B cell (primary cell): ENCODE results near the gene ASB4. TPM values are rescaled to one million over a fixed set of nuclear protein-coding genes. Genes with fewer than 3 reads are reported as not detected.

ENCODE experiments used
- ATAC-seq: fragments of 200-7000 bp; cut with Tn5 transposase; one replicate; pipeline ENCODE4 v1.10.0; 2021; ENCODE audit warnings: low read depth, mild to moderate bottlenecking, moderate number of reproducible peaks, moderate library complexity
- CTCF ChIA-PET: fragments of 350-600 bp; sonication (Branson Sonifier 250); formaldehyde crosslinking; loops from one replicate; lab custom pipeline; 2021; ENCODE audit warnings: antibody characterized with exemption, inconsistent platforms; lab: Charles Lee
- POLR2A ChIA-PET: fragments of 350-600 bp; sonication (Branson Sonifier 250); formaldehyde crosslinking; loops from one replicate; lab custom pipeline; 2021; ENCODE audit warnings: antibody characterized with exemption; lab: Charles Lee
- DNase-seq: peaks from one replicate; pipeline ENCODE4 v3.0.0; 2013
- H2AFZ ChIP-seq: 2 replicates; pipeline ENCODE4 v1.6.1; 2012; ENCODE audit warnings: mild to moderate bottlenecking, low read depth, low read length; ENCODE audit not compliant: insufficient read depth, poor library complexity, severe bottlenecking
- H3K27ac ChIP-seq, 2 donors: 1 replicate in 1 of 2; 2 replicates in 1 of 2; pipeline ENCODE4 v1.5.1; 2012 to 2013; ENCODE audit warnings: low read length in 2 of 2, mild to moderate bottlenecking in 2 of 2, moderate library complexity in 1 of 2
- H3K27me3 ChIP-seq, 4 experiments: fragments of 200-600 bp in 1 of 4; sonication (generic) in 1 of 4; replicated peaks in 1 of 4; 1 replicate in 2 of 4; 2 replicates in 2 of 4; pipeline versions ENCODE4 v1.6.1 to v1.7.0; 2013 to 2016; ENCODE audit warnings: low read length in 3 of 4, mild to moderate bottlenecking in 2 of 4, mixed read lengths in 1 of 4, moderate library complexity in 1 of 4; ENCODE audit not compliant: insufficient read depth in 4 of 4, control insufficient read depth in 3 of 4; ENCODE audit errors: control extremely low read depth in 1 of 4
- H3K36me3 ChIP-seq, 2 experiments: replicated peaks in 1 of 2; 1 replicate in 1 of 2; 2 replicates in 1 of 2; pipeline versions ENCODE4 v1.6.1 to v1.7.1; 2013; ENCODE audit warnings: low read length in 1 of 2; ENCODE audit not compliant: insufficient read depth in 2 of 2, control insufficient read depth in 1 of 2; ENCODE audit errors: control extremely low read depth in 1 of 2, extremely low read depth in 1 of 2
- H3K4me1 ChIP-seq, 2 donors: fragments of 200-600 bp in 1 of 2; sonication (generic) in 1 of 2; 1 replicate in 1 of 2; 2 replicates in 1 of 2; pipeline versions ENCODE4 v1.5.1 to v1.6.1; 2013 to 2017; ENCODE audit warnings: low read length in 2 of 2; ENCODE audit not compliant: control insufficient read depth in 2 of 2, insufficient read depth in 2 of 2
- H3K4me2 ChIP-seq: replicated peaks from 2 replicates; pipeline ENCODE3; 2012; ENCODE audit warnings: mild to moderate bottlenecking, low read depth, low read length; ENCODE audit not compliant: poor library complexity, severe bottlenecking
- H3K4me3 ChIP-seq, 5 experiments: fragments of 200-600 bp in 1 of 5; sonication (generic) in 1 of 5; 1 replicate in 3 of 5; 2 replicates in 2 of 5; pipeline versions ENCODE4 v1.5.1 to v1.7.0; 2011 to 2016; ENCODE audit warnings: low read length in 4 of 5, mild to moderate bottlenecking in 4 of 5, low read depth in 2 of 5, control low read depth in 1 of 5, moderate library complexity in 1 of 5; ENCODE audit not compliant: insufficient read depth in 1 of 5; ENCODE audit errors: control extremely low read depth in 1 of 5, extremely low read depth in 1 of 5
- H3K79me2 ChIP-seq: fragments of 200-600 bp; sonication (generic); one replicate; pipeline ENCODE4 v1.6.0; 2016; ENCODE audit warnings: low read length; ENCODE audit not compliant: control insufficient read depth, insufficient read depth
- H3K9ac ChIP-seq: fragments of 200-600 bp; sonication (generic); 2 replicates; pipeline ENCODE4 v1.6.1; 2017; ENCODE audit warnings: mild to moderate bottlenecking, low read length, moderate library complexity
- H3K9me3 ChIP-seq, 3 donors: one replicate each; pipeline versions ENCODE4 v1.6.1 to v1.7.1; 2013; ENCODE audit warnings: low read length in 2 of 3; ENCODE audit not compliant: control insufficient read depth in 2 of 3, insufficient read depth in 1 of 3; ENCODE audit errors: control extremely low read depth in 1 of 3
- H4K20me1 ChIP-seq: 2 replicates; pipeline ENCODE4 v1.6.0; 2012; ENCODE audit warnings: mild to moderate bottlenecking, low read length; ENCODE audit not compliant: insufficient read depth, control insufficient read depth, poor library complexity, severe bottlenecking
- H3K27ac Mint-ChIP-seq: one replicate; pipeline ENCODE4 v1.8.0; 2021; ENCODE audit warnings: mixed read lengths
- H3K27me3 Mint-ChIP-seq: one replicate; pipeline ENCODE4 v1.8.0; 2021; ENCODE audit warnings: mixed read lengths
- H3K4me1 Mint-ChIP-seq: one replicate; pipeline ENCODE4 v1.8.0; 2021; ENCODE audit warnings: mixed read lengths
- H3K4me3 Mint-ChIP-seq: one replicate; pipeline ENCODE4 v1.8.0; 2021; ENCODE audit warnings: mixed read lengths
- H3K9me3 Mint-ChIP-seq: one replicate; pipeline ENCODE4 v1.8.0; 2022; ENCODE audit warnings: mixed read lengths; ENCODE audit not compliant: insufficient read depth
- CTCF ChIP-seq: fragments of 200-600 bp; IDR thresholded peaks from one replicate; pipeline ENCODE4 v1.8.0; 2022; ENCODE audit warnings: antibody characterized with exemption, mild to moderate bottlenecking
- EZH2 ChIP-seq: IDR thresholded peaks from 2 replicates; pipeline ENCODE4 v1.6.1; 2012; ENCODE audit warnings: borderline replicate concordance, low read depth, mild to moderate bottlenecking, moderate library complexity, low read length; ENCODE audit not compliant: insufficient read depth, poor library complexity, severe bottlenecking
- WGBS: methylation state at CpG from one replicate; pipeline ENCODE4 v1.1.5; 2013; ENCODE audit warnings: missing lambda C conversion rate; ENCODE audit not compliant: insufficient coverage; 5-methylcytosine and 5-hydroxymethylcytosine counted together
- intact Hi-C: fragments of 100-400 bp; cut with micrococcal nuclease; formaldehyde crosslinking; loops from one replicate; pipeline ENCODE4 v1.10.0; 2022
- polyA plus RNA-seq: library from polyadenylated mRNA; depleted of rRNA; stranded (reverse); fragments of >200 nt; gene quantifications from 2 replicates; pipeline ENCODE4 v1.2.3, GENCODE V29; 2012
- total RNA-seq, 2 donors: library from RNA; stranded (reverse); fragments of 120-200 nt in 1 of 2; gene quantifications; 1 replicate in 1 of 2; 2 replicates in 1 of 2; pipeline versions ENCODE4 v1.2.3 to v1.2.4, GENCODE V29; 2013 to 2022

ASB4 gene
- total and polyA plus RNA-seq, 2 donors (not counting 1 experiment from before 2014, with no cell fraction given) = not detected

- H4K20me1 ChIP-seq = no peaks in the 10 kb centered on the region
- H3K9me3 Mint-ChIP-seq = no peaks in the 10 kb centered on the region
- H3K4me3 ChIP-seq = no peak overlapping the region
- no peaks in the 10 kb centered on the region for H3K4me1 ChIP-seq
- no peaks in the 10 kb centered on the region for H3K36me3 ChIP-seq
- H3K9me3 ChIP-seq = no peaks in the 10 kb centered on the region
- no peaks in the 10 kb centered on the region for H3K79me2 ChIP-seq
- DNase-seq = no peak
- peaks cover 0 to 3% (median 0%) of the 10 kb centered on the region in 4 experiments for H3K27me3 ChIP-seq
- ChIA-PET CTCF (interaction anchor here (1.1 kb wide), 1 partner anchor 16 kb away, joined by 4 read pairs; no protein-coding TSS in a partner anchor), POLR2A (no interaction called here)
- no CpG with 5 or more reads among the region's 2 CpGs for WGBS
- H2AFZ ChIP-seq = no peak overlapping the region
- H3K9ac ChIP-seq = no peak overlapping the region
- H3K27ac ChIP-seq = no peak overlapping the region
- no peak for TF ChIP-seq CTCF
- no peak for TF ChIP-seq EZH2
- H3K27ac Mint-ChIP-seq = no peak overlapping the region
- H3K27me3 Mint-ChIP-seq = peaks cover 3% of the 10 kb centered on the region
- H3K4me1 Mint-ChIP-seq = no peaks in the 10 kb centered on the region
- no peak overlapping the region for H3K4me2 ChIP-seq
- no peak for ATAC-seq
- no peak overlapping the region for H3K4me3 Mint-ChIP-seq
- intact Hi-C loops = no loop called here
These were observed 8.1 kb downstream of the ASB4 start for GRCh38 chr7:95493844-95494243.

GRCh38 chr7:95501261-95501832 lies 15.6 kb downstream of the ASB4 start:
- DNase-seq = no peak
- Histone ChIP-seq H2AFZ (peak overlapping the region; percentile 30), H3K4me1 (peaks cover 0 to 5% of the 10 kb centered on the region in 2 donors), H3K27me3 (no peaks in the 10 kb centered on the region), H3K27ac (no peak overlapping the region), H3K9me3 (no peaks in the 10 kb centered on the region), H3K4me3 (no peak overlapping the region), H3K9ac (no peak overlapping the region), H3K4me2 (no peak overlapping the region), H3K36me3 (no peaks in the 10 kb centered on the region), H3K79me2 (no peaks in the 10 kb centered on the region), H4K20me1 (no peaks in the 10 kb centered on the region)
- H3K4me3 Mint-ChIP-seq = peak overlapping the region; percentile 8
- WGBS = 33% methylated on average over 4 of the region's 5 CpGs
- peak overlapping the region; percentile 27 for H3K27ac Mint-ChIP-seq
- ChIA-PET CTCF (interaction anchor here (0.8 to 1.4 kb wide), 3 partner anchors 11 to 185 kb away, joined by 3 to 4 read pairs (median 3); no protein-coding TSS in a partner anchor), POLR2A (no interaction called here)
- ATAC-seq = peak; percentile 17
- H3K9me3 Mint-ChIP-seq = no peaks in the 10 kb centered on the region
- H3K27me3 Mint-ChIP-seq = peaks cover 10% of the 10 kb centered on the region
- intact Hi-C loops = no loop called here
- peaks cover 8% of the 10 kb centered on the region for H3K4me1 Mint-ChIP-seq
- TF ChIP-seq EZH2 (no peak), CTCF (no peak)
